Measurements from ENCODE around the gene SLC25A23.

- TF ChIP-seq, protein P1, sequence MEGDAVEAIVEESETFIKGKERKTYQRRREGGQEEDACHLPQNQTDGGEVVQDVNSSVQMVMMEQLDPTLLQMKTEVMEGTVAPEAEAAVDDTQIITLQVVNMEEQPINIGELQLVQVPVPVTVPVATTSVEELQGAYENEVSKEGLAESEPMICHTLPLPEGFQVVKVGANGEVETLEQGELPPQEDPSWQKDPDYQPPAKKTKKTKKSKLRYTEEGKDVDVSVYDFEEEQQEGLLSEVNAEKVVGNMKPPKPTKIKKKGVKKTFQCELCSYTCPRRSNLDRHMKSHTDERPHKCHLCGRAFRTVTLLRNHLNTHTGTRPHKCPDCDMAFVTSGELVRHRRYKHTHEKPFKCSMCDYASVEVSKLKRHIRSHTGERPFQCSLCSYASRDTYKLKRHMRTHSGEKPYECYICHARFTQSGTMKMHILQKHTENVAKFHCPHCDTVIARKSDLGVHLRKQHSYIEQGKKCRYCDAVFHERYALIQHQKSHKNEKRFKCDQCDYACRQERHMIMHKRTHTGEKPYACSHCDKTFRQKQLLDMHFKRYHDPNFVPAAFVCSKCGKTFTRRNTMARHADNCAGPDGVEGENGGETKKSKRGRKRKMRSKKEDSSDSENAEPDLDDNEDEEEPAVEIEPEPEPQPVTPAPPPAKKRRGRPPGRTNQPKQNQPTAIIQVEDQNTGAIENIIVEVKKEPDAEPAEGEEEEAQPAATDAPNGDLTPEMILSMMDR (IDR thresholded peaks at IDR 0.05) = no peak
- no peak for TF ChIP-seq POLR2AphosphoS5 (IDR thresholded peaks at IDR 0.05; ENCODE audit: low read depth, low read length)
- no peak for TF ChIP-seq MXI1 (IDR thresholded peaks at IDR 0.05; ENCODE audit: low read depth, low read length)
- TF ChIP-seq EP300 (IDR thresholded peaks at IDR 0.05; ENCODE audit: borderline replicate concordance in 1 of 2, low read depth in 1 of 2, low read length in 1 of 2) = no peak
- TF ChIP-seq NFIC (IDR thresholded peaks at IDR 0.05; ENCODE audit: borderline replicate concordance) = no peak
- no peak for TF ChIP-seq TAF1 (IDR thresholded peaks at IDR 0.05; ENCODE audit: borderline replicate concordance, low read depth, low read length)
- no peak for TF ChIP-seq EZH2phosphoT487 (IDR thresholded peaks at IDR 0.05; ENCODE audit: borderline replicate concordance, low read depth)
Measured at GRCh38 chr19:6503407-6504201, 44.0 kb upstream of the SLC25A23 start.
